22Rv1 (cell line): ENCODE measurements around the gene HTT.

Experiments used
- CTCF ChIP-seq: fragments of 450-650 bp; IDR thresholded peaks from 2 replicates; pipeline ENCODE4 v1.5.1; 2017; ENCODE audit warnings: mild to moderate bottlenecking
- ZFX ChIP-seq: fragments of 450-650 bp; IDR thresholded peaks from 2 replicates; pipeline ENCODE4 v1.6.1; 2017; ENCODE audit warnings: antibody characterized with exemption, borderline replicate concordance

- no peak for TF ChIP-seq CTCF
- no peak for TF ChIP-seq ZFX
Observed at GRCh38 chr4:3229964-3230363, 155.5 kb downstream of the HTT start.
